Kidney epithelial cell (primary cell): ENCODE measurements around the gene NAA25. TPM values are rescaled to one million over a fixed set of nuclear protein-coding genes. Genes with fewer than 3 reads are reported as not detected.

ENCODE experiments used
- DNase-seq: peaks from one replicate; pipeline ENCODE4 v3.0.0-alpha.2; 2010; ENCODE audit warnings: low read depth
- H3K27me3 ChIP-seq: 2 replicates; pipeline ENCODE4 v1.6.0; 2011; ENCODE audit warnings: low read length; ENCODE audit not compliant: control insufficient read depth, insufficient read depth
- H3K36me3 ChIP-seq: 2 replicates; pipeline ENCODE4 v1.5.1; 2011; ENCODE audit warnings: low read length; ENCODE audit not compliant: control insufficient read depth, insufficient read depth
- H3K4me3 ChIP-seq: 2 replicates; pipeline ENCODE4 v1.5.1; 2011; ENCODE audit warnings: low read depth, mild to moderate bottlenecking, control low read depth, low read length
- total RNA-seq: library from RNA; depleted of rRNA; stranded (reverse); fragments of >200 nt; gene quantifications from 2 replicates; pipeline ENCODE4 v1.2.3, GENCODE V29; 2015
- TF ChIP-seq, protein P1 (sequence below): IDR thresholded peaks from 2 replicates; pipeline ENCODE4 v1.5.1; 2011; ENCODE audit warnings: mild to moderate bottlenecking, moderate library complexity, low read length, control low read depth, inconsistent platforms; ENCODE audit not compliant: insufficient read depth, poor library complexity, severe bottlenecking

Gene NAA25
- 17.2 and 31.6 TPM in 2 replicates for total RNA-seq

DNA sequence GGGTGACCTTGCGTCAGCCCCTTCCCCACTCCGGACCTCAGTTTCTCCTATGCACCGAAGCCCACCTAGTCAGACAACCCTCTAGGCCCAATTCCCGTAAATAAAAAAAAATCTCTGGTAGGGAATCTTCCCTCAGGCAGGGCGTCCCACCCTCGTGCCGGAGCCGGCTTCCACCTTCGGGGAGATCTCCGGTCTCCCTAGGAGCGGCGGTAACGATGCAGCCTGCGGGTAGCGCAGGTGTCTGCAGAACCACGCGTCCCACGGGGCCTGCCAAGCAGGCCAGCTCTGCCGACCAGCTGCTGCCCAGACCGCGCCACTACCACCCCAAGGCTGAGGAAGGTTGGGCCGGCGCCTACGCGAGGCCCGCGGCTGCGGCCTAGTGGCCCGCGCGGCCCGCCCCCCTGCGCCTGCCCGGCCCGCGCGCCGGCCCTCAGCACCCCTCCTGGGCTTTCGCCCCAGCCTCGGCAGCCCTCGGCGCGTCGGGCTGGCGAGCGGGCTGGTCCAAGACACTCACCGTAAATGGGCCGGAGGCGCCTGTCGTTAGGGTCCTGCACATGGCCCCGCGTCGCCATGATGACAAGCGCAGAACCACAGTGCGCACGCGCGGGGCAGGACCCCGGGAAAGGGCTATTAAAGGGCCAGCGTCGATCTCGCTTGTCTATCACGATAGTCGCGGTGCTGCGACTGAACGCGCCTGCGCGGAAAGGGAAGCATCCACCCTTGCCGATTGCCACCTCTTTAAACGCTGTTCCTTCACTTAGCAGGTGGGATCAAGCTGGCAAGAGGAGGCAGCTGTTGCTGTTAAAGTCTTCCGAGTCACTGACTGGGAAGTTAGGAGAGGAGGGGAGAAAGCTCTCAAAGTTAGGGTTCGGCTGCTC, at the start of gene NAA25:
Gene NAA25 (minus strand): TSS at position 582 of the 878 bp plus-strand sequence. CDS start 10 bp downstream, at position 572.
- Histone ChIP-seq H3K27me3 (no peaks in the 10 kb centered on the region), H3K4me3 (peak within 1 kb of the TSS; percentile 65), H3K36me3 (no peaks in the 10 kb centered on the region)
- TF ChIP-seq, protein P1, sequence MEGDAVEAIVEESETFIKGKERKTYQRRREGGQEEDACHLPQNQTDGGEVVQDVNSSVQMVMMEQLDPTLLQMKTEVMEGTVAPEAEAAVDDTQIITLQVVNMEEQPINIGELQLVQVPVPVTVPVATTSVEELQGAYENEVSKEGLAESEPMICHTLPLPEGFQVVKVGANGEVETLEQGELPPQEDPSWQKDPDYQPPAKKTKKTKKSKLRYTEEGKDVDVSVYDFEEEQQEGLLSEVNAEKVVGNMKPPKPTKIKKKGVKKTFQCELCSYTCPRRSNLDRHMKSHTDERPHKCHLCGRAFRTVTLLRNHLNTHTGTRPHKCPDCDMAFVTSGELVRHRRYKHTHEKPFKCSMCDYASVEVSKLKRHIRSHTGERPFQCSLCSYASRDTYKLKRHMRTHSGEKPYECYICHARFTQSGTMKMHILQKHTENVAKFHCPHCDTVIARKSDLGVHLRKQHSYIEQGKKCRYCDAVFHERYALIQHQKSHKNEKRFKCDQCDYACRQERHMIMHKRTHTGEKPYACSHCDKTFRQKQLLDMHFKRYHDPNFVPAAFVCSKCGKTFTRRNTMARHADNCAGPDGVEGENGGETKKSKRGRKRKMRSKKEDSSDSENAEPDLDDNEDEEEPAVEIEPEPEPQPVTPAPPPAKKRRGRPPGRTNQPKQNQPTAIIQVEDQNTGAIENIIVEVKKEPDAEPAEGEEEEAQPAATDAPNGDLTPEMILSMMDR = no peak
- DNase-seq = no peak

DNA sequence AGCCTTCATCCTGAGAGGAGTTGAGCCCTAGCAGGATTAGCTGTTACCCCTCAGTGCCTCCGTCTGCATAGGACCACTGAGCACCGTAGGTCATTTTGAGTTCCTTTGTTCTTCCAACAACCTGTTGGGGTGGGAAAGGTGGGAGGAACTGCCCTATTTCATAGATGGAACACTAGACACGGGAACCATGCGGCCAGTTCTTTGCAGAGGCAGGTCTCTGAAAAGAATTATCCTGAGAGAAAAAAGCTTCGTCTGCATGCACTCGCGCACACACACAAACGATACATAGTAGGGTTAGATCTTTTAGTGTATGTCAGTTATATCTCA, 45.3 kb upstream of the NAA25 start:
- H3K36me3 ChIP-seq = peaks cover 1% of the 10 kb centered on the region
- no peaks in the 10 kb centered on the region for H3K27me3 ChIP-seq
- TF ChIP-seq, protein P1 = no peak
- DNase-seq = no peak
- no peak overlapping the region for H3K4me3 ChIP-seq

DNA sequence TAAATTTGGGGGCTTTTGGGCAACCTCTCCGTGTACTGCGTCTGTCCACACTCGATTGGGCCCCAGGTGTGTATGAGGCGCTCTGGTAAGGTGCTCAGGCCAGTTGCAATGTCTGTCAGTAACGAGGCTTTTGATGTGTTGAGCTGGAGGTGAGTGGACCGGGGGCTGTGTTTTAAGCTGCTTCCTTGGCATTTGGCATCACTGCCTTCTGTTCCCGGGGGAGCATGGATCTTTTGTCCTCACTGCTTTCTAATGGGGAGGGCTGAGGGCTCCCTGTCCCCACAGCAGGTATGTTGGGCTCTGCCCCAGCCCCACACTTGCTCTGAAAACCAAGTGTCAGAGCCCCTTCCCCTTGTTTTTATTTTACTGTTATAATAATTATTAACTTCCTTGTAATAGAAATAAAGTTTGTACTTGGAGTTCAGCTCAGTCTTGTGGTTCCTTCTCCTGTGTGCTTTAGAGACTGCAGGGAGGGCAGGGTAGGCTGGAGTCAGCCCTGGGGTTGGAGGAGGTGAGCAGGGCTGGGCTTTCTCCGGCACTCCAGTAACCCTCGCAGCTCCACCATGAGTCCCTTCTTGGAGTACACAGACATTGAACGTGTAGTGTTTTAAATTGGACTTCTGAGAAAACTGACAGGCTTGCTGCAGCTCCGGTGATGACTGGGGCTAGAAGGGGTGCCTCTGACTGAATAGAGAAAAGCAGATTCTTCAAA, 44.8 kb upstream of the NAA25 start:
- TF ChIP-seq, protein P1 = no peak
- H3K36me3 ChIP-seq = peaks cover 1% of the 10 kb centered on the region
- no peak overlapping the region for H3K4me3 ChIP-seq
- H3K27me3 ChIP-seq = no peaks in the 10 kb centered on the region
- DNase-seq = no peak

DNA sequence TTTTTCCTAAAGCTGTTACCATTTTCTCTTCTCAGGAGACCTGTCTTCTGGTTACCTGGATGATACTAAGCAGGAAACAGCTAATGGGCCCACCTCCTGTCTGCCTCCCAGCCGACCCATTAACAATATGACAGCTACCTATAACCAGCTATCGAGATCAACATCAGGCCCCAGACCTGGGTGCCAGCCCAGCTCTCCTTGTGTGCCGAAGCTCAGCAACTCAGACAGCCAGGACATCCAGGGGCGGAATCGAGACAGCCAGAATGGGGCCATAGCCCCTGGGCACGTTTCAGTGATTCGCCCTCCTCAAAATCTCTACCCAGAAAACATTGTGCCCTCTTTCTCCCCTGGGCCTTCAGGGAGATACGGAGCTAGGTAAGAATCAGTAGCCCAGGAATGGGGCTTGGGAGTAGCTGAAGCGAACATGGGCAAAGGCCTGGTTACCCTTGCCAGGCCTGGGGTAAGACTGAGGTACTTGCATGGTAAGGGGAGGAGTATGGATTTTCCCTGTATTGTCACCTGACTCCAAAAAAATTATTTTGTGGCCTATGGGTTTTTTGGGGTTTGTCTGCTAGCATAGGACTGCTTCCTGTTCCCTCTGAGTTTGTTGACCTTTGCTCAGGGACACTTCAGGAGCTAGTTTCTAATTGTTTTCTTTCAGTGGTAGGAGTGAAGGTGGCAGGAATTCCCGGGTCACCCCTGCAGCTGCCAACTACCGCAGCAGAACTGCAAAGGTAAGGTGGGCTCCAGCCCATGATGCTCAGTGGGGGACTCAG, 43.4 kb upstream of the NAA25 start:
- Histone ChIP-seq H3K27me3 (no peaks in the 10 kb centered on the region), H3K36me3 (peaks cover 4% of the 10 kb centered on the region), H3K4me3 (no peak overlapping the region)
- no peak for DNase-seq
- TF ChIP-seq, protein P1 = no peak

DNA sequence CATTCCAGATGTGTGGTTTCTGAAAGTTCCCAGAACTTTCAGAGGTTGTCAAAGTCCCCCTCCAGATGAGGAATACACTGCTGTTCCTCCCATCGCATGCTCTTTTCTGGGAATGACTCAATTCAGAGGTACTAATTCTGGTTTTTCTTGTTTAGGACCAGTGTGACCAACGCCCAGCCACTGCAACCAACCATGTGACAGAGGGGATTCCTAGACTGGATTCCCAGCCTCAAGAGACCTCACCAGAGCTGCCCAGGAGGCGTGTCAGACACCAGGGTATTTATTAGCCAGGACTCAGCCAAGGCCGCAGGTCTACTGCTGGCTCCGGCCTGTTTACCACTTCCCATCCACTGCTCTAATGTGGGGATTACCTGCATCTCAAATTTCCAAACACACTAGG, 41.0 kb upstream of the NAA25 start:
- TF ChIP-seq, protein P1 = no peak
- Histone ChIP-seq H3K27me3 (no peaks in the 10 kb centered on the region), H3K36me3 (peaks cover 6% of the 10 kb centered on the region), H3K4me3 (no peak overlapping the region)
- DNase-seq = peak; percentile 56
